ENCODE measurements around the gene CDH23.

Gene CDH23

DNA sequence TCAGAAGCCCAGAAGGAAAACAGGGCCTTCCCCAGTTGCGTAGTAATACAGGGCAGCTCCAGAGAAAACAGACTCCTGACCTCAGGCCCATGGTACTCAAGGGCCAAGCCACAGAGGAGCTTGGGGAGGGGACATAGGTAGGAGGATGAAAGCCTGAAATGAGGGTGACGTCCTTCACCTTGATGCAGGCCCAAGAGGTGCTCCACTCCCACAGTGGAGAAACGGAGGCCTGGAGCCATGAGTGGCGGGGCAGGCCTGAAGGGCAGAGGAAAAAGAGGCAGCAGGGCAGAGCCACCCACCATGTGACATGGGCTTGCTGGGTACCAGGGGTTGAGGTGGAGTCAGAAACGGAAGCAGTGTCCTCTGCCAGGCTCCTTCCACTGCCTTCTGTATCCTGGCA is 239.9 kb downstream of the CDH23 start:
- H3K27me3 ChIP-seq (ENCODE audit: low read depth), result no peaks in the 10 kb centered on the region
- no peak overlapping the region for H3K4me3 ChIP-seq
- DNase-seq (ENCODE audit: low spot score in 2 of 2), result no peak
- H3K36me3 ChIP-seq (replicated peaks), result no peaks in the 10 kb centered on the region
- H3K9me3 ChIP-seq, result no peaks in the 10 kb centered on the region
- H3K4me1 ChIP-seq, result peaks cover 6% of the 10 kb centered on the region; the same call in 1 of the 2 replicates
- in situ Hi-C loops (cut with MboI; ENCODE audit: low sequenced_read_pairs), result no loop called here

DNA sequence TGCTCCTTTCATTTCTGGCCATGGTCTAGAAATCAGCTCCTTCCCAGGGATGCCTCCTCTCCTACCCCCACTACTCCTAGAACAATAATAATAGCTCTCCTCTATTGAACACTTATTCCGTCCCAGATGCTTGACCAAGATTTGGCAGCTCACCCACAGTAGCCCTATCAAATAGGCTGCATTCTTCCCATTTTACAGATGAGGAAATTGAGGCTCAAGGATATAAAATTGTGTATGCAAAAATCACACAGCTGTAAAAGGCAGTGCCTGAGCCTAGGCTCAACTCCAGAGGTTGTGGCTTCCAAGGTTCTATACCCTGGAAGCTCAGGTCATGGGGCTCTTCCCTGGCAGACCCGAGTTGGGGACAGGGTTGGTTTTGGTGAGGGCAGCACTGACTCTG is 240.6 kb downstream of the CDH23 start:
- DNase-seq (ENCODE audit: low spot score in 2 of 2), result no peak
- Histone ChIP-seq H3K36me3 (replicated peaks) (no peaks in the 10 kb centered on the region), H3K9me3 (no peaks in the 10 kb centered on the region), H3K4me1 (peaks cover under 1% of the 10 kb centered on the region; the same call in 1 of the 2 replicates), H3K27me3 (ENCODE audit: low read depth) (no peaks in the 10 kb centered on the region), H3K4me3 (no peak overlapping the region)
- in situ Hi-C loops (cut with MboI; ENCODE audit: low sequenced_read_pairs), result no loop called here

DNA sequence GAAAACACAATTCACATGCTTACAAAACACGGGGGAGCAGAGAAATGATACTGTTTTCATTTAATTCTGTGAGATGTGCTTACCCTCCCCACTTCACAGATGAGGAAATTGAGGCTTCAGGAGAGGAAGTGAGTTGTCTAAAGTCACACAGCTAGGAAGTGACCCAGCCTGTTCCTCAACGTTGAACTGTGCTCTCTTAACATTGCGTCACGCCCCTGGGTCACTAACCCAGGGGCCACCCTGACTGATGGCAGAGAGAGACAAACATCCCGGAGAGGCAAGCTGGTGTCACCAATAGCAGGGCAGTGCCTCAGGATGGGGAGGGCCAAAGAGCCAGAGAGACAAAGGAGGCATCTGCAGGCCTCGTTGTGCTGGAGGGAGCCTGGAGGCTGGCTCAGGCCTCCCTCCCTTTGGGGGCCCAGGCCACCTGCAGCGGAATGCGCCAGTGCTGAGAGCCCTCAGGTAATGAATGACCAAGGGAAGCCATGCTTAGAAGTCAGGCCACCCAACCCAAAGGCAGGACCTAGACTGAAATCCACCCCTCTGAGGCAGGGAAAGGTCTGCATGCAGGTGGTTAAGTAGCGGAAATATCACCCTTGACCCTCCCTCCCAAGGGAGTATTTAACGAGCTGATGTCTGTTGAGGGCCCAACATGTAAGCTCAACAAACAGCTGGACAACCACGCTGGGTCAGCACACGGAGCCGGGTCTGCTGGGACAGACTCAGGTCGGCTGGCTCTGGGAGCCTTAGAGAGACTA is 241.5 kb downstream of the CDH23 start:
- H3K27me3 ChIP-seq (ENCODE audit: low read depth), result no peaks in the 10 kb centered on the region
- no peaks in the 10 kb centered on the region for H3K9me3 ChIP-seq
- H3K4me3 ChIP-seq, result no peak overlapping the region
- no peaks in the 10 kb centered on the region for H3K4me1 ChIP-seq
- in situ Hi-C loops (cut with MboI; ENCODE audit: low sequenced_read_pairs), result no loop called here
- DNase-seq (ENCODE audit: low spot score in 2 of 2), result no peak
- no peaks in the 10 kb centered on the region for H3K36me3 ChIP-seq (replicated peaks)

DNA sequence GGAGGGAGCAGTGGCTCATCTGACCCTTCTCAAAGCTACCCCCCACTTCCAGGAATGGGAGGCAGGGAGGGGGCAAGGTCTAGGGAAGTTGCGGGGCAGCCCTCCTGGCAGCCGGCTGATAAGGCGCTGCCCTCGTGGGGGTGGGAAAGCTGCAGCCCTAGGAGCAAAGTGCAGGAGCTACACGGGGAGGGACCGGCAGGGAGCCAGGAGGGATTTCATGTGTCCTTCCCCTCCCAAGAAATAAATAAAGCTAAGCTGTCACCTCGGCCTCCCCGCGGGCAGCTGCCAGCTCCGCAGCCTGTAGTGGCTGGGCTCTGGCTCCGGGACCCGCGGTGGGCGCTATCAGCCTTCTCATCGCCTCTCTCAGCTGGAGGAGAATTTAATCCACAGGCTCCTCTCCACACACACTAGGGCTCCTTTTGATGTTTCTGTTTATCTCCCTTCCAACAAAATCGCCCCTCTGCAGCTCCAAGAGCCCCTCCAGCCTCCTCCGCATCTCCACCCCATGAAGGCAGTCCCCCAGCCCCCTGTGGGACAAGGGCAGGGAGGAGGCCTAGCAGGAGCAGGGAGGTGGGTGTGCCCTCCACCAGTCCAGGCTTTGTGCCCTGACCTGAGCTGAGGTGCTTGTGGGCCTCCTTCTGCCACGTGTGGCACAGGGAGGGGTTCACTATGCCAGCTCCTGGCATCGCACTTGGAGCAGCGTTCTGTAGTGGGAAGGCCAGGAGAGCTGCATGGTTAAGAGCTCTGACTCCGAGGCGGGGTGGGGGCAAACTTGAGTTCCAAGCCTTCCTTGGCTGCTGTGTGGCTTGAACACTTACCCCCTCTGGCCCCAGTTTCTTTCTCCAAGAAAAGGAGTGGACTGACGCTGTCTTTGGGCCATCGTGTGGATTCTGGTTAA is 242.4 kb downstream of the CDH23 start:
- H3K4me1 ChIP-seq, result no peaks in the 10 kb centered on the region
- in situ Hi-C loops (cut with MboI; ENCODE audit: low sequenced_read_pairs), result no loop called here

DNA sequence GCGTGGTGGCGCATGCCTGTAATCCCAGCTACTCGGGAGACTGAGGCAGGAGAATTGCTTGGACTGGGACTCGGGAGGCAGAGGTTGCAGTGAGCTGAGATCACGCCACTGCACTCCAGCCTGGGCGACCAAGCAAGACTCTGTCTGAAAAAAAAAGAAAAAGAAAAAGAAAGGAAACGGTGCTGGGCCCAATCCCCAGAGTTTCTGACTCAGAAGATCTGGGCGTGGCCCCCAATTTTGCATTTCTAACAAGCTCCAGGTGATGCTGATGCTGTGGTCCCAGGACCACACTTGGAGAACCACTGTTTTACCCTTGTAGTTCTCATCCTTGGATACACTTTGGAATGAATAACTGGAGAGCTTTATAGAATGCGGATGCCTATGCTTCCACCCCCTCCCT is 243.9 kb downstream of the CDH23 start:
- H3K4me3 ChIP-seq, result no peak overlapping the region
- no peaks in the 10 kb centered on the region for H3K36me3 ChIP-seq (replicated peaks)
- H3K4me1 ChIP-seq, result no peaks in the 10 kb centered on the region
- H3K9me3 ChIP-seq, result no peaks in the 10 kb centered on the region
- no peaks in the 10 kb centered on the region for H3K27me3 ChIP-seq (ENCODE audit: low read depth)
- no peak for DNase-seq (ENCODE audit: low spot score in 2 of 2)
- in situ Hi-C loops (cut with MboI; ENCODE audit: low sequenced_read_pairs), result no loop called here

More for the DNA sequence above, 242.4 kb downstream of the CDH23 start:
- no peak for DNase-seq (ENCODE audit: low spot score in 2 of 2)
- H3K4me3 ChIP-seq, result no peak overlapping the region
- no peaks in the 10 kb centered on the region for H3K9me3 ChIP-seq
- H3K27me3 ChIP-seq (ENCODE audit: low read depth), result no peaks in the 10 kb centered on the region
- H3K36me3 ChIP-seq (replicated peaks), result no peaks in the 10 kb centered on the region

DNA sequence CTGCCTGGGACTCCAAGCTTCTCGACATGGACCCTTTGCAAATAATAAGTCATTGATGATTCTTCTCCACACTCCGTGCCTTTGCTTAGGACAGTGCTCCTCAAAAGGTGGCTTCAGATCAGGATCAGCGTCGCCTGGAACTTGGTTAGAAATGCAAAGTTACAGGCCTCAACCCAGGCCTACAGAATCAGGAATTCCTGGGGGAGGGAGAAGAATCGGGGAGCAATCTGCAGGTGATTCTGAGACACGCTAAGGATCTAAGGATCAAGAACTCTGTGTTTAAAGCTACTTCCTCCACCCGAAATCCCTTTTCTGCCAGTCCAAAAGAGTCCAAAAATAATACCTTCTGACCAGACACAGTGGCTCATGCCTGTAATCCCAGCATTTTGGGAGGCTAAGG is 244.7 kb downstream of the CDH23 start:
- no peak for DNase-seq (ENCODE audit: low spot score in 2 of 2)
- Histone ChIP-seq H3K4me1 (no peaks in the 10 kb centered on the region), H3K9me3 (no peaks in the 10 kb centered on the region), H3K27me3 (ENCODE audit: low read depth) (no peaks in the 10 kb centered on the region), H3K4me3 (no peak overlapping the region), H3K36me3 (replicated peaks) (no peaks in the 10 kb centered on the region)
- in situ Hi-C loops (cut with MboI; ENCODE audit: low sequenced_read_pairs), result no loop called here

DNA sequence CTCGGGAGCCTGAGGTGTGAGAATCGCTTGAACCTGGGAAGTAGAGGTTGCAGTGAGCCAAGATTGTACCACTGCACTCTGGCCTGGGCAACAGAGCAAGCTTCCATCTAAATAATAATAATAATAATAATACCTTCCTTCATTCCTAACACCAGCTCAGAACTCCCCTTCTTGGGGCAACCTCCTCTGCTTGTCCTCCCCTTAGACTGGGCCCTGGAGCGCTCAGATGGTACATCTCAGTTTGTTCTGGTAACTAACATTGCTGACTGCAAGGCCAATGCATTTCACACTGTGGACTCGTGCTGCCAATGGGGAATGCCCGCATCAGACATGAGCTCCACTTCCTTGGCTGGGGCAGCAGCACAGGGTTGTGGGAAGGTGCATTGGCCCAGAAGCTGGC is 245.3 kb downstream of the CDH23 start:
- DNase-seq (ENCODE audit: low spot score in 2 of 2), result no peak
- in situ Hi-C loops (cut with MboI; ENCODE audit: low sequenced_read_pairs), result no loop called here
- H3K4me1 ChIP-seq, result no peaks in the 10 kb centered on the region

DNA sequence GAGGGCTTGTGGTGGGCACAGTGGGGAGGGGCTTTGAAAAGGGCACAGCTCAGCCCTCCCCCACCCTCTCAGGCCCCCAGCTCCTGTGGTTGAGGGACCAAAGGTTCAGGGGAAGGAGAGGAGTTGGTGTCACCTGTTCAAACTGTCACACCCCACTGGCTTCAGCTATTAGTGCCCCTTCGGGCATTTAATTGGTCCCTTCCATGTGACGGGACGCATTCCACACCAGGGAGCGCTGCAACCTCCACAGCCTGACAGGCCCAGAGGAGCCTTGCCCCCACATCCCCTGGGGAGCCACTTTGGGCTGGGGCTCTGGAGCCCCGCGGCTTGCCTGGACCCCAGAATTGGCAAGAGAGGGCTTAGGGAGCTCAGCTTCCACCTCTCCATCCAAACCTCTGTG is 247.2 kb downstream of the CDH23 start:
- Histone ChIP-seq H3K9me3 (no peaks in the 10 kb centered on the region), H3K27me3 (ENCODE audit: low read depth) (no peaks in the 10 kb centered on the region), H3K36me3 (replicated peaks) (no peaks in the 10 kb centered on the region), H3K4me1 (no peaks in the 10 kb centered on the region), H3K4me3 (no peak overlapping the region)
- in situ Hi-C loops (cut with MboI; ENCODE audit: low sequenced_read_pairs), result no loop called here
- no peak for DNase-seq (ENCODE audit: low spot score in 2 of 2)

More for the DNA sequence above, 245.3 kb downstream of the CDH23 start:
- Histone ChIP-seq H3K36me3 (replicated peaks) (no peaks in the 10 kb centered on the region), H3K4me3 (no peak overlapping the region), H3K27me3 (ENCODE audit: low read depth) (no peaks in the 10 kb centered on the region), H3K9me3 (no peaks in the 10 kb centered on the region)

DNA sequence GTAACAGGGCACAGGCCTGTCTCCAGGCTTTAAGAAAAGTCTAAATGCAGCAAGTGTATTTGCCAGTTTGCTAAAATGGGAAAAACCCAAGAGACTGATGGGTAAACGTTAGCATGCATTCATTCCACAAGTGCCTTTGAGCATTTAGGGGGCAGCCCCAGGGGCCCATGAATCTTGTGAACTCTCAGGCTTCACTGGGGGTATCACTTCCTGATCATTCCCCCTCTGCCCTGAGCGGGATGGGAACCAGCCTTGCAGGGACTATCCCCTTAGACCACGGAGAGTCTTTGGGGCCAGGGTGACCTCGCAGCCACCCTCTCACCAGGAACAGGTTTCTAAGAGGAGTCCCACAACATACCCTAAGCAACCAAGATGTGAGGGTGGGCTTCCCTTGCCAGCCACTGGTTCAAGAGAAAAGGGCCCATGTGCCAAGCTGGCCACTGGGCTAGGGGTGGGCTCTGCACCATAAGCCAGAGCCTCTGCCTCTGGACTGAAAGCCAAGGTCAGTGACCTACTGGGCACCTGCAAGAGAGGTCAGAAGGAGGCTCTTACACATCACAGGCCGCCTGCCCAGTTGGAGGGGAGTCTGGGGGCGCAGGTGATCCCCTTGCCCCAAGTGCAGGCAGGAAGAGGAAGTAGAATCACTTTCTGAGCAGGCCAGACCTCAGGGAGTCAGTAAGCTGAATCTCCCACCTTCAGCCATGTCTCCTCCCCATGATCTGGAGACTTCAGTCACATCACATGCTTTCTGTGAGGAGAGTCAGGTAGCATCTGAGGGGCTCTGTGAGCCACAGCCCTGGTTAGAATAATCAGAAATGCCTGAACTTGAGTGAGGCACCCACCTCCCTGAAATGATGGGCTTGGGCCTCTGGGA is 247.8 kb downstream of the CDH23 start:
- Histone ChIP-seq H3K4me3 (no peak overlapping the region), H3K36me3 (replicated peaks) (no peaks in the 10 kb centered on the region), H3K27me3 (ENCODE audit: low read depth) (no peaks in the 10 kb centered on the region), H3K4me1 (no peaks in the 10 kb centered on the region), H3K9me3 (no peaks in the 10 kb centered on the region)
- in situ Hi-C loops (cut with MboI; ENCODE audit: low sequenced_read_pairs), result no loop called here
- no peak for DNase-seq (ENCODE audit: low spot score in 2 of 2)

DNA sequence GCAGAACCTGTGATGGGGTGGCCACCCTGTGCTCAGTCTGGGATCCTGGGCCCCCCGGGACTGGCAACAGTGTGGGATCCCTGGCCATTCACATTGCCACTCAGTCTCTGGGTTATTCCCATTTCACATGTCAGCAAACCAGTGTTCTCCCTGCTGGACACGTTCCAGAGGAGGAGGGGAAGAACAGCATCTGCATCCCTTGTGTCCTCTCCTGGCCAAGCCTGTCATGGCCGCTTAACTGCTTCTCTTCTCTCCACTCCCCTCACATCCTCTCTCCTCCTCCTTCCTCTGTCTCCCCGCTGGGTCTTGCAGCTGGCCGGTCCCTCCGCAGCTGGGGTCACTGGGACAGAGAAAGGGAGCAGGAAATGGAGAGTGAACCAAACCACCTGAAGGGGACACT is 248.5 kb downstream of the CDH23 start:
- H3K9me3 ChIP-seq, result no peaks in the 10 kb centered on the region
- H3K4me1 ChIP-seq, result no peaks in the 10 kb centered on the region
- H3K27me3 ChIP-seq (ENCODE audit: low read depth), result no peaks in the 10 kb centered on the region
- H3K36me3 ChIP-seq (replicated peaks), result no peaks in the 10 kb centered on the region
- in situ Hi-C loops (cut with MboI; ENCODE audit: low sequenced_read_pairs), result no loop called here
- no peak overlapping the region for H3K4me3 ChIP-seq
- no peak for DNase-seq (ENCODE audit: low spot score in 2 of 2)

DNA sequence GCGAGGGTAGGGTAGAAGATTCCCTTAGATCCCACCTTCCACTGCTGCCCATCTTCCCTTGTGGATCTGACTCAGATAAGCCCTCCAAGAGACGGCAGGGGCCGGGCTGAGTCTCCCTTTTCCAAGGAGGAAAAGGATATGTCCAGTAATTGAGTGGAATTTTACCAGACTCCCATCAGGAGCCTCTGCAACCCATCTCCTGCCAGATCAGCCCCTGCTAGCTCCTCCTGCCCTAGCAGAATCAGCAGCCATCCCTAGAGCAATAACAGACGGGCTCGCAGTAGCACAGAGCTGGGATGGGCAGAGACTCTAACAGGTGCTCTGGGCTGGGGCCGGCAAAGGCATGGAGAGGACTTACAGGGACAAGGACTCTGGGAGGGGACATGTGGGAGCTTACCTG is 249.3 kb downstream of the CDH23 start:
- H3K27me3 ChIP-seq (ENCODE audit: low read depth), result no peaks in the 10 kb centered on the region
- H3K9me3 ChIP-seq, result no peaks in the 10 kb centered on the region
- H3K4me3 ChIP-seq, result no peak overlapping the region
- no peak for DNase-seq (ENCODE audit: low spot score in 2 of 2)
- no peaks in the 10 kb centered on the region for H3K36me3 ChIP-seq (replicated peaks)
- in situ Hi-C loops (cut with MboI; ENCODE audit: low sequenced_read_pairs), result no loop called here
- H3K4me1 ChIP-seq, result no peaks in the 10 kb centered on the region

DNA sequence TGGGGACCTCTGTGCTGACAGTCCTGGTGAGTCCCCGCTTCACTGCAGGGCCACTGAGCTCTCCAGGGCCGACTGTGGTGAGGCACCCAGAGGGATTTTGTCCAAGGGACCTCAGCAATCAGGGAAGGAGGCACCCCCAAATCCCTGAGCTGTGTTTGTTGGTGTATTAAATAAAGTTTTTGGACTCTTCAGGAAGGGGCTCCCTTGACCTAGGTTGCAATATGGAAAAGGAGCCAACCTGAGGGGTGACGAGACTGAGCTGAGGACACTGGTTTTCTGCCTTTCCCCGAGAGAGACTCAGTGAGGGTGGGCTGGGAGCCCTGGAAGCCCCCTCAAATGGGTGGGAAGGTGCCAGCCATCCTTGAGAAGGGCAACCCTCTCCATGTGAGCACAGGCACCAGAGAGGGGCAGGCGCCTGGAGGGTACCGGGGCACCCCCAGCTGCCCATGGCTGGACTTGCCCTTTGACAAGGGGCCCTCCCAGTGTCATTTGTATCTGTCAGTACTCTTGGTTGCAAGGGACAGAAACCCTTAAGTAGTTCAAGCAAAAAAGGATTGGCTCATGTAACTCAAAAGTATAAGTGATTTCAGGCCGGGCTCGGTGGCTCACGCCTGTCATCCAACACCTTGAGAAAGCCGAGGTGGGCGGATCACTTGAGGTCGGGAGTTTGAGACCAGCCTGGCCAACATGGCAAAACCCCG is 250.0 kb downstream of the CDH23 start:
- Histone ChIP-seq H3K4me3 (no peak overlapping the region), H3K9me3 (no peaks in the 10 kb centered on the region), H3K36me3 (replicated peaks) (no peaks in the 10 kb centered on the region), H3K27me3 (ENCODE audit: low read depth) (no peaks in the 10 kb centered on the region), H3K4me1 (no peaks in the 10 kb centered on the region)
- in situ Hi-C loops (cut with MboI; ENCODE audit: low sequenced_read_pairs), result no loop called here
- DNase-seq (ENCODE audit: low spot score in 2 of 2), result no peak

Measured in HAP-1 (cell line).